GM19328 (cell line): ENCODE results near the gene NEGR1.

Experiments
- ATAC-seq: cut with Tn5 transposase; IDR thresholded peaks from one replicate; pipeline ENCODE4 v1.9.1; 2021; ENCODE audit warnings: mild to moderate bottlenecking, moderate library complexity; ENCODE audit not compliant: unreplicated experiment

Gene NEGR1

GRCh38 chr1:71721532-71721931, 560.8 kb downstream of the NEGR1 start:
- ATAC-seq, result no peak

- no peak for ATAC-seq
Observed at GRCh38 chr1:71719330-71719729, 563.0 kb downstream of the NEGR1 start.

DNA sequence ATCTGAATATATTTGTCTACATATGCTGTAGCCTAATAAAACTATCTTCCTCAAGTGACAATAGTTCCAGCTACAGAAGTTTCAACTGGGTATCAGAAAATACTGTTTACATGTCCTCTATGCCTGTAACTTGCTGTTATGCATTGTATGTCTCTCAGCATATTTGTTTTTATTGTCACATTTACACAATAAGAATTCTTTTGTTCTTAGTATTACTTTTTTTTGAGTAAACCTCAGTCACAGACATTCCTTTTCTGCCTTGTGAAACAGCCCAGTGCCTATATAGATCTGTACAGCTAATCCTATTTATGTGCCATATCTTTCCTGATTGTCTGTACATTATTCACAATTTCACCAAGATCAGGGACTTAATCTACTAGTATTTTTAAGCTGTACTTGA, 565.2 kb downstream of the NEGR1 start:
- no peak for ATAC-seq

- ATAC-seq, result no peak
Observed at GRCh38 chr1:71711456-71711855, 570.9 kb downstream of the NEGR1 start.

DNA sequence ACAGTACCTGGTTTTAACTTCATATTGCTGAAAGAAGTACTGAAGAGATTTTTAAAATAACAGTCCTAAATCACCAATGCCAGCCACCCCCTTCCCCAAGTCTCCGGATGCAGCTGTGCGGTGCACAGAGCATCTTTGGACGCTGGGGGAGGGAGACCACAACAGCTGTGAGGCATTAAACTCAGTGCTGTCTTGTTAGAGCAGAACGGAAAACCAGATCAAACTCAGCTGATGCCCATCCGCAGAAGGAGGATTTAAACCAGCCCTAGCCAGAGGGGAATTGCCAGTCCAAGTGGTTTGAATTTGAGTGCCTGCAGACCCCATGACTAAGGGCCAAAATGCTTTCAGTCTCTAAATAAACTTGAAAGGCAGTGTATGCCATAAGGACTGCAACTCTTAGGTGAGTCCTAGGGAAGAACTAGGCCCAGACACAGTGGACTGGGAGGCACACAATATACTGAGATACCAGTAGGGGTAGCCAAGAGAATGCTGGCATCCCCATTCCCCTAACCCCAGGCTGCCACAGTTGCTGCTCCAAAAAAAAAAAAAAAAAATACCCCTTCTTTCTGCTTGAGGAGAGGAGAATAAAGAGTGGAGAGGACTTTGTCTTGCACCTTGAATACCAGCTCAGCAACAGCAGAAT, 576.2 kb downstream of the NEGR1 start:
- ATAC-seq, result no peak

DNA sequence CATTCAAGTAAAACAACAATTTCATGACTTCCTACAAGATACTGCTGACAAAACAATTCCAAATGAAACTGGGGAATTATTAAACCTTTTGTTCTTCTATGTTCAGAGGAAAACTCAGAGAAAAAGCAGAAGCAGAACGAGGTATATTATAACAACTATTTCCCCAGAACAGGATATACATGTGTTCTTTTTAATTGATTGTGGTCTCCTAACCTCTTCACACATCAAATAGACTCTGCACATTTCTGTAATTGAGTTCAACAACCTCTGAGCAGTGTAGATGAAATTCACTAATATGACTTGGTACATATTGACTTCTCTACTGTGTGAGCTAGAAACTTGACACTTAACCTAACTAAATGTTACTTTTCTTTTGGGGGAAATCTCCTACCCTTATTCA, 584.2 kb downstream of the NEGR1 start:
- ATAC-seq, result no peak

DNA sequence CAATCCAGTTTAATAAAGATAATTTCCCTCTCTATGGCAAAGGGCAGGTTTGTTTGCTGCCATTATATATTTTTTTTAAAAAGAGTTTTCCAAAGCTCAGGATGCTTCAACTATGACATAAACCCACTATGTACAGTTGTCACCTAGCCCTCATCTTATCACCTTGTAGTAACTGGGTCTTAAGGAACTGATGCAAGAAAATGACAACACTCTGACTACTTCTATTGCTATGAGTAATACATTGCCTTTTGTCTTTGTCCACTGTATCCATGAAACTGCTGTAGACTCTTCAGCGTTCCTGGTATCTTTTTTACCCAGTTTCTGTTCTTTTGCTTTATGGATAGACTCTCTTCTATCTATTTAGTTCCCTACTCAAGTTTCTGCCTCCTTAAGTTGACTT, 586.5 kb downstream of the NEGR1 start:
- no peak for ATAC-seq

DNA sequence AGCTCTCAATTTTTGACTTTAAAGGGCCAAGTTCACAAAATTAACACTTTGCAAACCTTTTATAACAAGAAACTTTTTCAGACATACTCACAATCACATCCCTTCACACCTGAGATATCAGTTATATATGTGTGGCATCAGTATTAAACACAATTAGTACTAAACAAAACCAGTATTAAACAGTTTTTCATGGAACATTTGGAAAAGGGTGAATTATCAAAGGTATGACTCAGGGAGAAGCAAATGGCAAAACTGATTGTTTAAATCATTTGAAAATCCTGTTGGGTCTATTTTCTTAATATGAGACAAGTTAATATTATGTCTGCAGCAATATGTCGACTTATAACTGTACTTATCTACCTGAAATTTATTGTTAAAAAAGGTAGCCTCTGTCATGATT, 587.3 kb downstream of the NEGR1 start:
- ATAC-seq, result no peak

- no peak for ATAC-seq
Observed at GRCh38 chr1:71693581-71693980, 588.8 kb downstream of the NEGR1 start.

- no peak for ATAC-seq
Observed at GRCh38 chr1:71689635-71690034, 592.7 kb downstream of the NEGR1 start.

DNA sequence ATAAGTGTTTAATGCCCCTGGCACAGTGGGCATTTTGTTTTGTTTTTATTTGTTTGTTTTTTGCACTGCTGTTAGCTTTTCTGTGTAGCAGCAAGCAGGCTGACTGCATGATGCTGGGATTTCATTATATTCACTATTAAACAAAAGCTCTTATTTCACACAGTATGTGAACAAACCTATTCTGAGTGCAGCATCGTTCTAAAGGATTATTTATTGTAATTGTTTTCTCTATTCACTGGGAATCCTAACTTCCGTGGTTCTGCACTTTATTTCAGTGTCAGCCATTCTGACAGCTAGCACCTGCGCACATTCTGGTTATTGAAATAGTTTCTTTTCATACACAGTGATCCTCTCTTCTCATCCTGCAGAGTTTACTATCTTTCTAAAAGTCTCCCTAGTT, 595.0 kb downstream of the NEGR1 start:
- ATAC-seq, result no peak

- no peak for ATAC-seq
Observed at GRCh38 chr1:71676979-71677925, 605.1 kb downstream of the NEGR1 start.

GRCh38 chr1:71668065-71668464, 614.3 kb downstream of the NEGR1 start:
- no peak for ATAC-seq

- ATAC-seq, result no peak
Observed at GRCh38 chr1:71667216-71667615, 615.1 kb downstream of the NEGR1 start.

- ATAC-seq, result no peak
Observed at GRCh38 chr1:71666609-71667008, 615.7 kb downstream of the NEGR1 start.

GRCh38 chr1:71660411-71660810, 621.9 kb downstream of the NEGR1 start:
- ATAC-seq, result no peak

DNA sequence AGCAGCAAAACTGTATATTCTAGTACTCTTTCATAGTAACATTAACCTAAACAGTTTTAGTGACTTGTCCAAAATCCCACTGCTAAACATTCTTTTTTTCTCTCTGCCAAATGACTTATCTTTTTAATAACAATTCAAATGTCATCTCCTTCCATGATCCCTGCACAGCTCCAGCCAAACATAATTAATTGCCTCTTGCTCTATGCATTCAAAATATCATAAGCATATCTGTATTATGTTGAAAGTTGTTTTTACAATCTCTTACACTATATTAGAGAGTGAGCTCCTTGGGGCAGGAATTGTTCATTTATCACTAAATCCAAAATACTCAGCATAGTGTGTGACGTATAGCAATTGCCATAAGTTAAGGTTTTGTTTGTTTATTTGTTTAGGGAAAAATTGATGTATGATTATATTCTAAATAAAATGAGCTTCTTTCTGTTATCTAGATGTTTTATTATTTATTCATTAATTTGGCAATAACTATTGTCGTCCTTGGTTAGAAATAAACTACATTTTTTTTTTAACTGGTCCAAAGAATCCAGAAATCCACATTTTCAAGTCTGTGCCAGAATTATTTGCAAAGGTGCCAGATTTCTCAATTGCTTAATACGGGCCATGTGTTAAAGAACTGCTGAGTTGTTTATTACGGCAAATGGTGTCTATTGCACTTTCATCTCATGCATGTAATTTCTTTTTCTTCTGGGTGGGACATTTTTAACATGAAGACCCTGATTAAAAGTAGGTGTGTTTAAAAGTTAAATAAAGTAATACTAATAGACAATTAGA, 624.3 kb downstream of the NEGR1 start:
- no peak for ATAC-seq

- ATAC-seq, result no peak
Observed at GRCh38 chr1:71656902-71657301, 625.4 kb downstream of the NEGR1 start.

GRCh38 chr1:71655604-71656003, 626.7 kb downstream of the NEGR1 start:
- no peak for ATAC-seq

- ATAC-seq, result no peak
Observed at GRCh38 chr1:71653952-71654351, 628.4 kb downstream of the NEGR1 start.

- ATAC-seq, result no peak
Observed at GRCh38 chr1:71651214-71651613, 631.1 kb downstream of the NEGR1 start.

GRCh38 chr1:71650119-71650518, 632.2 kb downstream of the NEGR1 start:
- no peak for ATAC-seq
